Prostate gland (tissue), 2 donors: Measurements from ENCODE around the gene PCDHGA1.

Source experiments
- CTCF ChIP-seq, 4 experiments: fragments of 200-600 bp in 2 of 4; fragments of 450-650 bp in 2 of 4; sonication (generic) in 2 of 4; IDR thresholded peaks; 1 replicate in 3 of 4; 2 replicates in 1 of 4; pipeline ENCODE4 v1.5.1; 2016 to 2019; ENCODE audit warnings: antibody characterized with exemption in 4 of 4, mild to moderate bottlenecking in 2 of 4, moderate library complexity in 2 of 4
- POLR2A ChIP-seq: fragments of 450-650 bp; IDR thresholded peaks from one replicate; pipeline ENCODE4 v1.6.1; 2016; ENCODE audit warnings: antibody characterized with exemption, mild to moderate bottlenecking
- POLR2AphosphoS5 ChIP-seq: sonication (generic); formaldehyde crosslinking; IDR thresholded peaks from one replicate; pipeline ENCODE4 v1.6.1; 2017; ENCODE audit warnings: antibody characterized with exemption

GRCh38 chr5:141330299-141331080, at the start of gene PCDHGA1:
- TF ChIP-seq CTCF (IDR thresholded peaks at IDR 0.05) (no peak), POLR2A (no peak), POLR2AphosphoS5 (no peak)
